NCI-H446 treated with DMSO at 0.1 percent for 48 hours (cell line): ENCODE measurements around the gene NUDT9.
"Not testable (repeated sequence)": the region's sequence is repeated elsewhere in the genome, so short reads cannot be mapped to it uniquely, and the experiment has no call there.

ENCODE experiments used
- DNase-seq: peaks from one replicate; lab custom pipeline; 2025; lab: John Stamatoyannopoulos, UW

Gene NUDT9

GRCh38 chr4:87422104-87423052 is at the start of gene NUDT9:
Gene NUDT9, plus strand, starts transcription at chr4:87422573. Its CDS starts 333 bp downstream, at chr4:87422906.
- peak; percentile 88 for DNase-seq

- peak; percentile 28 for DNase-seq
These were observed 46.6 kb upstream of the NUDT9 start for GRCh38 chr4:87375719-87376291.

GRCh38 chr4:87377816-87378215 is 44.6 kb upstream of the NUDT9 start:
- DNase-seq = no peak

GRCh38 chr4:87382116-87382515 is 40.3 kb upstream of the NUDT9 start:
- no peak for DNase-seq

- no peak for DNase-seq
These were observed 39.4 kb upstream of the NUDT9 start for GRCh38 chr4:87382931-87383330.

DNA sequence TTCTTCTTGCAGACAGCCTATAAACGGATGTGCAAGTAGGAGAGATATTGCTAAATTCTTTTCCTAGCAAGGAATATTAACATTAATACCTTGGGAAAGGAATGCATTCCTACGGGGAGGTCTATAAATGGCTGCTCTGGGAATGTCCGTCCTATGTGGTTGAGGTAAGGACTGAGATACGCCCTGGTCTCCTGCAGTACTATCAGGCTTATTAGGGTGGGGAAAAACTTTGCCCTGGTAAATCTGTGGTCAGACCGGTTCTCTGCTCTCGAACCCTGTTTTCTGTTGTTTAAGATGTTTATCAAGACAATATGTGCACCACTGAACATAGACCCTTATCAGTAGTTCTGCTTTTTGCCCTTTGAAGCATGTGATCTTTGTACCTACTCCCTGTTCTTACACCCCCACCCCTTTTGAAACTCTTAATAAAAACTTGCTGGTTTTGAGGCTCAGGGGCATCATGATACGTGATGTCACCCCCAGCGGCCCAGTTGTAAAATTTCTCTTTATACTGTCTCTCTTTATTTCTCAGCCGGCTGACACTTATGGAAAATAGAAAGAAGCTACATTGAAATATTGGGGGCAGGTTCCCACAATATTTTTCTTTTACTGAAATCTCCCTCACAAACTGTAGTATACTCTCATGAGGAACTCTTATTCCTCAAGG is 37.8 kb upstream of the NUDT9 start:
- DNase-seq = not testable (repeated sequence)

DNA sequence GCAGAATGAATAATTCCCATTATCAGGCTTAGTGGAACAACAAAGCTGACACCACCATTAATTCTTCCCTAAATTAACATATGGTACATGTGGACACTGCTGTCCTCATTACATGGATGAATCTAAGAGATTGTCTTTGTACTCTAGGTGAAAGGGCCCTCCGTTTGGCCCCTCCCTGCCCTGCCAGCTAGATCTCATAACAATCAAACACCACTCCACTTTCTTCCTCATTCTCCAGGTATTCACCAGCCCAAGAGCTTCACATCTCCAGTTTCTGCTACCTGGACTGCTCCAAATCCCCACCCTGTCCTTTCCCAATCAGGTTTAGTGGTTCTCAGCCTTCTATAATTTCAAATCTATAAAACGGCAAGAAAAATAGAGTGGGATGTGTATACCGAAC is 35.1 kb upstream of the NUDT9 start:
- no peak for DNase-seq

DNA sequence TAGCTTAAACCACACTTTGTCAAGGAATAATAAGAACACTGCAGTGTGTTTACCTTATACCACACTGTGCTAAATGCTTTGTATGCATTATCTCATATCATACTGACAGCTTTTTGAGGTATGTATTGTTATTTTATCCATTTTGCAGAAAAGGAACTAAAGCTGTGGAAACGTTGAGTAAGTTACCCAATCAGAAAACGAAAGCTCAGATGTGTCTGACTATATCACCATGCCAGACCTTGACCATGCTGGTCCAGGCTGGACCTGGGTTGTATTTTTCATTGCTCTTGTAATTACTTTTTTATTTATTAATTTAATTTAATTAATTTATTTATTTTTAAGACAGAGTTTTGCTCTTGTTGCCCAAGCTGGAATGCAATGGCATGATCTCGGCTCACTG is 33.5 kb upstream of the NUDT9 start:
- DNase-seq = no peak

DNA sequence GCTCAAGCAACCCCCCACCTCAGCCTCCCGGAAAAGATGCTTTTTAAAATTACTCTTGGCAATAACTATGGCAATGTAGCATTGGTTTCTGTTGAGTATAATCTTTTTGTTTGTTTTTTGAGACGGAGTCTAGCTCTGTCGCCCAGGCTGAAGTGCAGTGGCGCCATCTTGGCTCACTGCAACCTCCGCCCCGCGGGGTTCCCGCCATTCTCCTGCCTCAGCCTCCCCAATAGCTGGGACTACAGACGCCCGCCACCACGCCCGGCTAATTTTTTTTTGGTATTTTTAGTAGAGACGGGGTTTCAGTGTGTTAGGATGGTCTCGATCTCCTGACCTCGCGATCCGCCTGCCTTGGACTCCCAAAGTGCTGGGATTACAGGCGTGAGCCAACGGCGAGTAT is 32.3 kb upstream of the NUDT9 start:
- not testable (repeated sequence) for DNase-seq

DNA sequence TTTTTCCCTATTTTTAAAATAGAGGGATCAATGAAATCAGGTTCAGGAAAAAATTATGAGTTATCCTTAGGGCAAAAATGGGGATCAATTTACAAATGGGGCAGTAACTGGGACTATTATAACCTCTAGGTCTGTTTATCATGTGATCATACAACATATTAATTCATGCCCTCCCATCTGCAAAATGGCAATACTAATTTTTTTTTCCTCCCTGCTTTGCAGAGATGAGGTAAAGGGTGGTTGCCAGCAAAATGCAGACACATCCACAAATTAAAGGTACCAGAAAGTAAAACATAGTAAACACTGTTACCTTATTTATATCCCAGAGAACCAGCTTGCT is 31.9 kb upstream of the NUDT9 start:
- DNase-seq = no peak

- peak; percentile 87 for DNase-seq
These were observed 31.3 kb upstream of the NUDT9 start, which contains the start of gene HSD17B11 for GRCh38 chr4:87390891-87391575. Gene HSD17B11, minus strand, starts transcription at chr4:87391188. Its CDS starts 118 bp downstream, at chr4:87391070.

DNA sequence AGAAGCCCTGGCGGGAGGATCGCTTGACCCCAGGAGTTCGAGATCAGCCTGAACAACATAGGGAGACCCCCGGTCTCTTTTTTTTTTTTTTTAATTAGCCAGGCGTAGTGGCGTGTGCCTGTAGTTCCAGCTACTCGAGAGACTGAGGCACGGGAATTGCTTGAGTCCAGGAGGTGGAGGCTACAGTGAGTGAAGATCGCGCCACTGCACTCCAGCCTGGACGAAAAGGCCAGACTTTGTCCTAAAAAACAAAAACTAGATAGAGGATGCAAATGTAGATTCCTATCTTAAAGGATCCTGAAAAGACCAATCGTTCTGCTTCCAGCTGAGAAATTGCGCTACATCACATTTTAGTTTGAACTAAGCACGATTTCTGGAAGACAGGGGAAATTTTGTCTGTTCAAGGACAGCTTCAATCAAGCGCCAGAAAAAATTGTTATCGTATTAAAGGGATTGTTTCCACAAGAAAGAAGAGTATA is 30.8 kb upstream of the NUDT9 start:
- DNase-seq = no peak

DNA sequence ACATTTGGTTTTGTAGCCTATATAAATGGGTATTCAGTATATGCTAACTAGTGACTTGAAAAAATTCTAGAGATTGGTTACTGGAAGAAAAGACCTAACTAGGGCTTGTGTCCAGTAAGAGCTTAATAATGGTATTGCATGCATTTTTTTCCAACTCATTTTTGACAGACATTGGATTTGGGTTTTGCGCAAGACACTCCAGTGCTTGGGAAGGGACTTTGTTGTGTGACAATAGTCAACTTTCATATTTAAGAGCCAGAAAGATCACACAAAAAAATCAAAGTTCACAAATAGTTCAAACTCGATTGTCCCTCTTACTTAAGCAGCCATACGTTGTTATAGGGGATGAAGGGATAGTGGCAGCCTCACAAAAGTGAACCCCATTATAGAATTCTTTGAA is 30.2 kb upstream of the NUDT9 start:
- no peak for DNase-seq

- not testable (repeated sequence) for DNase-seq
These were observed 27.3 kb upstream of the NUDT9 start for GRCh38 chr4:87395073-87395472.

GRCh38 chr4:87395851-87396250 is 26.5 kb upstream of the NUDT9 start:
- not testable (repeated sequence) for DNase-seq

DNA sequence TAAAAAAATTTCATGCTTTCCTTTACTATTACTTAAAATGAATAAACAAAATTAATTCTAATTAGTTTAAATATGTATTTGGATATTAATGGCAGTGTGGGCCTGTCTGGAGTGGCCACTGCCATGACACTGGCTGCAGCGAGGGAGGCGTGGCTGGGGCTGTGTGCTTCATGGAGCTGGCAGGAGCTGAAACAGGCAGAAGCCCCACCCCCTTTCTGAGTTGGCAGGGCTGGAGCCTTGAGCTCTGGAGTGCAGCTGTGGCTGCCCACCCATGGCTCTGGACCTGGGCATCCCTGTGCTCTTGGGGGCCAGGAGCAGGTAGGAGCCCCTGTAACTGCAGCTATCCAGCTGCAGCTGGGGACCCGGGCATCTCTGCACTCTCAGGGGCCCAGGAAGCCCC is 23.2 kb upstream of the NUDT9 start:
- no peak for DNase-seq

GRCh38 chr4:87399954-87400353 is 22.4 kb upstream of the NUDT9 start:
- DNase-seq = no peak

- DNase-seq = not testable (repeated sequence)
These were observed 18.6 kb upstream of the NUDT9 start for GRCh38 chr4:87403732-87404131.

DNA sequence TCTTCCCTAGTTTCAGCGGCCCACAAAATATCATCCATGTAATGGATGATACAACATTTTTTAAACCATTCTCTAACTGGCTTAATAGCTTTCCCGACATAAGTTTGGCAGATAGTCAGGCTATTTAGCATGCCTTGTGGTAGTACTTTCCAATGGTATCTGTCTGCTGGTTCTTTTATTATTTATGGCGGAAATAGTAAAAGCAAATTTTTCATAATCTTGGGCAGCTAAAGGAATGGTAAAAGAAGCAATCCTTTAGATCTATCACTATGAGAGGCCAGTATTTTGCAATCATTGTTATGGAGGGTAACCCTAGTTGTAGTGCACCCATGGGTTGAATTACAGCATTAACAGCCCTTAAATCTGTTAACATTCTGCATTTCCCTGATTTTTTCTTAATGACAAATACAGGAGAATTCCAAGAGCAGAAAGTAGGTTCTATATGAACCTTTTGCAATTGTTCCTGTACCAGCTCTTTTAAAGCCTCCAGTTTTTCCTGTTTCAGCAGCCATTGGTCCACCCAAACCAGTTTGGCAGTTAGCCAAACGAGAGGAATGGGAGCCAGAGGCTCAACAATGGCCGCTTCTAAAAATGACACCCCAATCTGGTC is 17.1 kb upstream of the NUDT9 start:
- no peak for DNase-seq

GRCh38 chr4:87406462-87406861 is 15.9 kb upstream of the NUDT9 start:
- no peak for DNase-seq

GRCh38 chr4:87406902-87407301 is 15.5 kb upstream of the NUDT9 start:
- not testable (repeated sequence) for DNase-seq
